BJ (cell line): ENCODE measurements around the gene R3HDM4. TPM values are rescaled to one million over a fixed set of nuclear protein-coding genes. Genes with fewer than 3 reads are reported as not detected.

ENCODE experiments used
- CTCF ChIA-PET: fragments of 350-600 bp; formaldehyde crosslinking; extraction: SDS; loops from one replicate; lab custom pipeline; 2021; ENCODE audit warnings: antibody characterized with exemption, inconsistent platforms; lab: Yijun Ruan, JAX
- POLR2A ChIA-PET: fragments of 300-600 bp; sonication (Branson Sonifier 250); formaldehyde crosslinking; extraction: SDS; loops from one replicate; lab custom pipeline; 2021; ENCODE audit warnings: antibody characterized with exemption; lab: Charles Lee
- DNase-seq: peaks from one replicate; pipeline ENCODE4 v3.0.0-alpha.2; 2011; ENCODE audit warnings: low read depth
- H3K27me3 ChIP-seq: 2 replicates; pipeline ENCODE4 v1.6.0; 2011; ENCODE audit warnings: low read length; ENCODE audit not compliant: control insufficient read depth, insufficient read depth
- H3K36me3 ChIP-seq: 2 replicates; pipeline ENCODE4 v1.5.1; 2011; ENCODE audit warnings: low read length; ENCODE audit not compliant: control insufficient read depth, insufficient read depth
- H3K4me3 ChIP-seq: 2 replicates; pipeline ENCODE4 v1.5.1; 2011; ENCODE audit warnings: low read depth, mild to moderate bottlenecking, control low read depth, low read length
- CTCF ChIP-seq: IDR thresholded peaks from 2 replicates; pipeline ENCODE4 v1.5.1; 2011; ENCODE audit warnings: low read depth, mild to moderate bottlenecking, control low read depth, inconsistent platforms, low read length, moderate library complexity; ENCODE audit not compliant: insufficient read depth
- polyA plus RNA-seq: library from polyadenylated mRNA; depleted of rRNA; stranded (reverse); fragments of >200 nt; gene quantifications from 2 replicates; pipeline ENCODE4 v1.2.3, GENCODE V29; 2011

R3HDM4 gene
- polyA plus RNA-seq, 1 experiment: 46.6 TPM

- ChIA-PET CTCF (interaction anchor here (1.0 to 6.0 kb wide), 2 partner anchors 58 to 62 kb away, joined by 3 to 102 read pairs; partner anchors contain the start of gene WDR18), POLR2A (no interaction called here)
- no peak for TF ChIP-seq CTCF
- Histone ChIP-seq H3K36me3 (peaks cover 6% of the 10 kb centered on the region), H3K27me3 (no peaks in the 10 kb centered on the region), H3K4me3 (peak within 1 kb of the TSS; percentile 91)
- peak; percentile 32 for DNase-seq
Observed at GRCh38 chr19:925526-926322, 12.7 kb upstream of the R3HDM4 start, which contains the start of gene ARID3A. Gene ARID3A, plus strand, starts transcription at chr19:926035. Its CDS starts 3,494 bp downstream, at chr19:929529.

GRCh38 chr19:925087-925525, 12.1 kb upstream of the R3HDM4 start:
- peaks cover 5% of the 10 kb centered on the region for H3K36me3 ChIP-seq
- H3K27me3 ChIP-seq: peaks cover under 1% of the 10 kb centered on the region; the same call in 1 of the 2 replicates
- DNase-seq: no peak
- H3K4me3 ChIP-seq: peak overlapping the region; percentile 91
- POLR2A ChIA-PET: no interaction called here
- CTCF ChIA-PET: interaction anchor here (1.0 to 6.0 kb wide), 3 partner anchors 58 to 341 kb away, joined by 3 to 102 read pairs (median 3); partner anchors contain the start of gene WDR18
- TF ChIP-seq CTCF: no peak

GRCh38 chr19:924553-925086, 11.6 kb upstream of the R3HDM4 start:
- Histone ChIP-seq H3K36me3 (peaks cover 5% of the 10 kb centered on the region), H3K27me3 (peaks cover 5% of the 10 kb centered on the region), H3K4me3 (peak overlapping the region; percentile 91)
- CTCF ChIA-PET: interaction anchor here (1.0 to 6.0 kb wide), 5 partner anchors 9 to 342 kb away, joined by 3 to 102 read pairs (median 5); partner anchors contain the start of gene WDR18
- DNase-seq: no peak
- no peak for TF ChIP-seq CTCF
- POLR2A ChIA-PET: no interaction called here

- no peak for DNase-seq
- H3K27me3 ChIP-seq: peaks cover 22% of the 10 kb centered on the region
- no peaks in the 10 kb centered on the region for H3K36me3 ChIP-seq
- ChIA-PET CTCF (interaction anchor here (0.6 to 6.0 kb wide), 7 partner anchors 55 to 865 kb away, joined by 3 to 102 read pairs (median 5); partner anchors contain the start of gene WDR18), POLR2A (no interaction called here)
- H3K4me3 ChIP-seq: no peak overlapping the region
- TF ChIP-seq CTCF: no peak
Observed at GRCh38 chr19:920051-920864, 7.2 kb upstream of the R3HDM4 start.
